Gastroesophageal sphincter (tissue), 4 donors: Measurements from ENCODE around the gene FOXJ3. TPM values are rescaled to one million over a fixed set of nuclear protein-coding genes. Genes with fewer than 3 reads are reported as not detected.

Experiments used
- ATAC-seq: fragments of 150-250 bp; one replicate; pipeline ENCODE4 v1.9.1; 2016; ENCODE audit warnings: mild to moderate bottlenecking, moderate library complexity
- H3K27ac ChIP-seq, 4 donors: fragments of 200-600 bp; sonication (generic) in 3 of 4; 1 replicate in 3 of 4; 2 replicates in 1 of 4; pipeline ENCODE4 v1.5.1; 2016 to 2019
- H3K27me3 ChIP-seq: fragments of 200-600 bp; sonication (generic); one replicate; pipeline ENCODE4 v1.5.1; 2019
- H3K36me3 ChIP-seq, 2 donors: fragments of 200-600 bp; sonication (generic); one replicate each; pipeline ENCODE4 v1.5.1; 2019; ENCODE audit warnings: control low read depth in 1 of 2
- H3K4me1 ChIP-seq, 3 donors: fragments of 200-600 bp; sonication (generic); 1 replicate in 2 of 3; 2 replicates in 1 of 3; pipeline ENCODE4 v1.5.1; 2016 to 2019; ENCODE audit warnings: control low read depth in 2 of 3
- H3K4me3 ChIP-seq, 2 donors: fragments of 200-600 bp; sonication (generic); one replicate each; pipeline ENCODE4 v1.5.1; 2019; ENCODE audit warnings: mild to moderate bottlenecking in 1 of 2, moderate library complexity in 1 of 2
- H3K9me3 ChIP-seq, 3 donors: fragments of 200-600 bp; sonication (generic); one replicate each; pipeline ENCODE4 v1.5.1; 2017 to 2019; ENCODE audit warnings: control low read depth in 2 of 3
- EP300 ChIP-seq: sonication (generic); formaldehyde crosslinking; IDR thresholded peaks from one replicate; pipeline ENCODE4 v1.6.1; 2017; ENCODE audit warnings: antibody characterized with exemption, mild to moderate bottlenecking
- POLR2A ChIP-seq, 2 donors: fragments of 450-650 bp; IDR thresholded peaks; one replicate each; pipeline ENCODE4 v1.6.1; 2017; ENCODE audit warnings: antibody characterized with exemption in 2 of 2, mild to moderate bottlenecking in 2 of 2, moderate library complexity in 1 of 2
- POLR2AphosphoS5 ChIP-seq: sonication (generic); formaldehyde crosslinking; IDR thresholded peaks from one replicate; pipeline ENCODE4 v1.6.1; 2017; ENCODE audit warnings: antibody characterized with exemption
- WGBS, 2 donors: methylation state at CpG; one replicate each; pipeline ENCODE4 v1.1.5; 2018; ENCODE audit warnings: low coverage in 1 of 2; 5-methylcytosine and 5-hydroxymethylcytosine counted together
- total RNA-seq, 4 donors: library from RNA; depleted of rRNA; stranded (reverse); fragments of >200 nt; gene quantifications; one replicate each; pipeline ENCODE4 v1.1.0, GENCODE V29; 2016
- TF ChIP-seq, protein P1 (sequence below), 4 experiments: fragments of 200-600 bp in 2 of 4; fragments of 450-650 bp in 2 of 4; sonication (generic) in 1 of 4; IDR thresholded peaks; one replicate each; pipeline ENCODE4 v1.5.1; 2017 to 2019; ENCODE audit warnings: antibody characterized with exemption in 4 of 4, mild to moderate bottlenecking in 2 of 4, moderate library complexity in 2 of 4

Gene FOXJ3
- total RNA-seq, 4 donors from 2014 or later = 36.3 to 57.1 (median 41.4) TPM

GRCh38 chr1:42142894-42143675 lies 191.9 kb downstream of the FOXJ3 start:
- ATAC-seq = no peak
- Histone ChIP-seq H3K4me3 (no peak overlapping the region), H3K27ac (no peak overlapping the region), H3K9me3 (no peaks in the 10 kb centered on the region), H3K4me1 (no peaks in the 10 kb centered on the region), H3K27me3 (peaks cover 89% of the 10 kb centered on the region), H3K36me3 (no peaks in the 10 kb centered on the region)
- 53 to 80% methylated on average over 1 to 3 of the region's 4 CpGs for WGBS, 2 donors
- TF ChIP-seq, protein P1, sequence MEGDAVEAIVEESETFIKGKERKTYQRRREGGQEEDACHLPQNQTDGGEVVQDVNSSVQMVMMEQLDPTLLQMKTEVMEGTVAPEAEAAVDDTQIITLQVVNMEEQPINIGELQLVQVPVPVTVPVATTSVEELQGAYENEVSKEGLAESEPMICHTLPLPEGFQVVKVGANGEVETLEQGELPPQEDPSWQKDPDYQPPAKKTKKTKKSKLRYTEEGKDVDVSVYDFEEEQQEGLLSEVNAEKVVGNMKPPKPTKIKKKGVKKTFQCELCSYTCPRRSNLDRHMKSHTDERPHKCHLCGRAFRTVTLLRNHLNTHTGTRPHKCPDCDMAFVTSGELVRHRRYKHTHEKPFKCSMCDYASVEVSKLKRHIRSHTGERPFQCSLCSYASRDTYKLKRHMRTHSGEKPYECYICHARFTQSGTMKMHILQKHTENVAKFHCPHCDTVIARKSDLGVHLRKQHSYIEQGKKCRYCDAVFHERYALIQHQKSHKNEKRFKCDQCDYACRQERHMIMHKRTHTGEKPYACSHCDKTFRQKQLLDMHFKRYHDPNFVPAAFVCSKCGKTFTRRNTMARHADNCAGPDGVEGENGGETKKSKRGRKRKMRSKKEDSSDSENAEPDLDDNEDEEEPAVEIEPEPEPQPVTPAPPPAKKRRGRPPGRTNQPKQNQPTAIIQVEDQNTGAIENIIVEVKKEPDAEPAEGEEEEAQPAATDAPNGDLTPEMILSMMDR (IDR thresholded peaks at IDR 0.05) = no peak
- TF ChIP-seq EP300 (no peak), POLR2A (IDR thresholded peaks at IDR 0.05) (no peak), POLR2AphosphoS5 (no peak)

DNA sequence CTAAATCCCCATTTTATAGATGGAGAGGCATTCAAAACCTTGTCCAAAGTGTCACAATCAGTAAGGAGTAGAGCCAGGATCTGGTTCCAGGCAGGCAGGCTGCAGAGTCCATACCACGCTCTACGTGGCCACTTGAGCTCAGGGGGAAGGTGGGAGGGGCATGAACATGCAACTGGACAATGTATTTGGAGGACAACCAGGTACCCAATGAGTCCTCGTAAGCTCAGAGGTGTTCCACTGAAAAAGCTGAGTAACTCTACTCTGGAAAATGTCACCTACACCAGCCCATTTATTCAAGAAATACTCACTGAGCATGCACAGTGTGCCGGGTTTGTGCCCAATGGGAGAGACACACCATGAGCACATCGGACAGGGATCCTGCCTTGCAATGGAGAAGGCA lies 193.1 kb downstream of the FOXJ3 start:
- no peak for ATAC-seq
- Histone ChIP-seq H3K4me1 (no peaks in the 10 kb centered on the region), H3K27me3 (peaks cover 82% of the 10 kb centered on the region), H3K9me3 (no peaks in the 10 kb centered on the region), H3K36me3 (no peaks in the 10 kb centered on the region), H3K4me3 (no peak overlapping the region), H3K27ac (no peak overlapping the region)
- WGBS, 2 donors = 60 to 67% methylated on average over 1 to 3 of the region's 5 CpGs
- TF ChIP-seq POLR2AphosphoS5 = no peak
- no peak for TF ChIP-seq EP300
- TF ChIP-seq POLR2A (IDR thresholded peaks at IDR 0.05) = no peak
- TF ChIP-seq, protein P1 (IDR thresholded peaks at IDR 0.05) = no peak

DNA sequence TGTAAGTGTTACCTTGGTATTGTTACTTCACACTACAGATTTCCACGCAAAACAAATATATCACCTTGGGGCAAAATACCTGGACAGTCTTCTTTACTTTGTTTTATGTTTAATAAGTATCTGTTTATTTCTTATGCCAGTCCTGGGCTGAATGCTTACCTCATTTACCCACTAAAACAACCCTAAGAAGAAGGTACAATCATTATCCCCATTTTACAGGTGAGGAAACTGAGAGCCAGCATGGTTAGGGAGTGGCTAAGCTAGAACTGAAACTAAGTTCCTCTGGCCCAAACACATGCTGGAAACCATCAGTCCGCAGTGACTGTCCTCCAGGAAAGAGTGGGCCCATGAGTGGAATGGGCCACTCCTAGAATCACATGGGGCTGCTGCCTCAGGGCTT lies 194.8 kb downstream of the FOXJ3 start:
- no peak overlapping the region for H3K27ac ChIP-seq
- peaks cover 64% of the 10 kb centered on the region for H3K27me3 ChIP-seq
- no peak overlapping the region for H3K4me3 ChIP-seq
- no peaks in the 10 kb centered on the region for H3K36me3 ChIP-seq
- no peak for TF ChIP-seq POLR2AphosphoS5
- no peak for TF ChIP-seq POLR2A (IDR thresholded peaks at IDR 0.05)
- TF ChIP-seq, protein P1 (IDR thresholded peaks at IDR 0.05) = no peak
- no peak for TF ChIP-seq EP300
- H3K9me3 ChIP-seq = no peaks in the 10 kb centered on the region
- 100% methylated on average over 1 of the region's 2 CpGs for WGBS, 2 donors
- no peak for ATAC-seq
- H3K4me1 ChIP-seq = no peaks in the 10 kb centered on the region

GRCh38 chr1:42139444-42139843 lies 195.6 kb downstream of the FOXJ3 start:
- Histone ChIP-seq H3K4me3 (no peak overlapping the region), H3K9me3 (no peaks in the 10 kb centered on the region), H3K4me1 (no peaks in the 10 kb centered on the region), H3K27me3 (peaks cover 60% of the 10 kb centered on the region), H3K36me3 (no peaks in the 10 kb centered on the region), H3K27ac (no peak overlapping the region)
- ATAC-seq = no peak
- WGBS, 2 donors = 77 to 85% methylated on average over 3 of the region's 3 CpGs
- no peak for TF ChIP-seq EP300
- TF ChIP-seq, protein P1 (IDR thresholded peaks at IDR 0.05) = no peak
- TF ChIP-seq POLR2AphosphoS5 = no peak
- no peak for TF ChIP-seq POLR2A (IDR thresholded peaks at IDR 0.05)

DNA sequence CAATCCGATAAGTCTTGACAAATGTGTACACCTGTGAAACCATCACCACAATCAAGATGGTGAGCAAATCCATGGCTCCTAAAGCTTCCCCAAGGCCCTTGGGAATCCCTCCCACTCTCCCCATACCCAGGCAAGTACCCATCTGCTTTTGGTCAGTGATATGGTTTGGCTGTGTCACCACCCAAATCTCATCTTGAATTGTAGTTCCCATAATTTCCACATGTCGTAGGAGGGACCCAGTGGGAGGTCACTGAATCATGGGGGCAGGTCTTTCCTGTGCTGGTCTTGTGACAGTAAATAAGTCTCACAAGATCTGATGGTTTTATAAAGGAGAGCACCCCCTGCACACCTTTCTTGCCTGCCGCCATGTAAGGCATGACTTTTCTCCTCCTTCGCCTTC lies 196.4 kb downstream of the FOXJ3 start:
- Histone ChIP-seq H3K27me3 (peaks cover 52% of the 10 kb centered on the region), H3K36me3 (no peaks in the 10 kb centered on the region), H3K4me3 (no peak overlapping the region), H3K4me1 (no peaks in the 10 kb centered on the region), H3K27ac (no peak overlapping the region), H3K9me3 (no peaks in the 10 kb centered on the region)
- TF ChIP-seq, protein P1 (IDR thresholded peaks at IDR 0.05) = no peak
- TF ChIP-seq POLR2AphosphoS5 = no peak
- no peak for TF ChIP-seq POLR2A (IDR thresholded peaks at IDR 0.05)
- no peak for TF ChIP-seq EP300
- WGBS, 2 donors = 75 to 80% methylated on average over 1 to 4 of the region's 4 CpGs
- no peak for ATAC-seq
